HG02763 (cell line): ENCODE measurements around the gene ARL13A.
"Not testable (repeated sequence)": the region's sequence is repeated elsewhere in the genome, so short reads cannot be mapped to it uniquely, and the experiment has no call there.

Experiments used
- ATAC-seq: cut with Tn5 transposase; IDR thresholded peaks from one replicate; pipeline ENCODE4 v1.9.1; 2021; ENCODE audit warnings: mild to moderate bottlenecking, moderate library complexity; ENCODE audit not compliant: unreplicated experiment

Gene ARL13A

GRCh38 chrX:100984818-100985217 lies 15.3 kb downstream of the ARL13A start:
- ATAC-seq = no peak

DNA sequence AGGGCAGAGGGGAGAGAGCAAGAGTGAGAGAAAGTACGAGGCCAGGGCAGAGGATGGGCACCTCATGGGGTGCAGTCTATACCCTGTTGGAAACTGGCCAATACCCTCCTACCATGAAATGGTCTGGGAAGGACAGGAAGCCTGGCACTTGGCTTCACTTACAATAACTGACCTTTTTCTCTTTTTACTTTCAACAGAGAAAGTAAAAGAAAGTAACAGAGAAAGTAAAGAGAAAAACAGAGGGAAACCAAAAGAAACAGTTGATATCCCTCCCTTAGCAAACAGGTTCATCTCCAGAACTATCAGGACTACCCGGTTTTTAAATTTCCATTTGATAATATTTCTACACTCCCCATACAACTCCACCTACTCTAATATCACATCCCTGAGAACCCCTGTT lies 20.6 kb downstream of the ARL13A start:
- no peak for ATAC-seq

DNA sequence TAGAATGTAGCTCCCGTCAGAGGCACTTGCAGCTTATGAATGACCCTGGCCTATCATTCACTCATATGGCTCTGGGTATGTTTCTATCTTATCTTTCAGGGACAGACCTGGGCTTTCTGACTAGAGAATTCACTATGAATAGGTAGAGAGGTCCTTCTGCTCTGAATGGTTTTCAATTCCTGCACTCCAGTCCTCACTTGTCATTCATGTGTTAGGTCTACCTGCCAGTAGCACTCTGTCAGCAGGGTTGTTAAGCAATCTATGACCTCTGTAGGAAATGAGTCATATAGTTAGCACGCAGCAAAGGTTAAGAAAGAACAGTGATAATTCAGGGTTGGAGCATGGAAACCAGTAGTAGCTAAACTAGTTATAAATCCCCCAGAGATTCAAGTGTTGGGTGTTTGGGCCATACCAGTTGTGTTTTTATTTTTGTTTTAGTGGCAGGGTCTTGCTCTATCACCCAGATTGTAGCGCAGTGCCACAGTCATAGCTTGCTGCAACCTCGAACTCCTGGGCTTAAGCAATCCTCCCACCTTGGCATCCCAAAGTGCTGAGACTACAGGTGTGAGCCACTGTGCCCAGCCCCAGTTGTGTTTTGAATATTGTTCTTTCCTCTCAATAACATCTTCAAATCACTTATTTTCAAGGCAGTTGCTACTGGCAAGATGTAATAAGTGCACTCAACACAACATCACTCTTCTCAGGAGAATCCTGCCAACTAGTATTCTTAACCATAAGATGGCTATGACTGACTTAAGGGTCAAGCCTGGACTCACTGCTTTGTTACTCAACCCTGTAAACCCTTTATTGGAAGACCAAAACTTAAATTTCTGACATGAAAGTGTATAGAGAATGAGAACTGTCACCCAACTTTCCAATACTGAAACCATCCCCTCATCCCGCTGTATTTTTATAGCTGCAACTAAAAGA lies 25.1 kb downstream of the ARL13A start:
- ATAC-seq = no peak

- ATAC-seq = no peak
Observed at GRCh38 chrX:100995469-100995868, 26.0 kb downstream of the ARL13A start.

DNA sequence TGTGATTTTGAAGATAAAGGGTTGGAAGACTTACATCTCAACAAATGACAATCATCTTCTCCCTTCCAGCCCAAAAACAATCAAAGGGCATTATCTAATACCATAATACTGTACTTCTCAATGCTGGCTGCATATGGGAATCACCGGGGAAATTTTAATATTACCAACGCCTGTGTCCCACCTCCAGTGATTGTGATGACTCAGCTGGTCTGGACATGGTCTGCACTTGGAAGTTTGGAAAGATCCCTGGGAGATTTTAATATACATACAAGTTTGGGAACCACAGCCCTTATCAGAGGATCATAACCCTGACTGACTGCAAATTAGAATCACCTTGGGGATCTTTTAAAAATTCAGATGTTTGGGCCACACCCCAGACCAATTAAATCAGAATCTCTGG lies 29.9 kb downstream of the ARL13A start:
- ATAC-seq = no peak

GRCh38 chrX:101009090-101009489 lies 39.6 kb downstream of the ARL13A start:
- ATAC-seq = no peak

- not testable (repeated sequence) for ATAC-seq
Observed at GRCh38 chrX:101012031-101012430, 42.5 kb downstream of the ARL13A start.

GRCh38 chrX:101022020-101022419 lies 52.5 kb downstream of the ARL13A start:
- no peak for ATAC-seq

- ATAC-seq = no peak
Observed at GRCh38 chrX:101025126-101025525, 55.6 kb downstream of the ARL13A start.

GRCh38 chrX:101028562-101028961 lies 59.1 kb downstream of the ARL13A start:
- no peak for ATAC-seq

DNA sequence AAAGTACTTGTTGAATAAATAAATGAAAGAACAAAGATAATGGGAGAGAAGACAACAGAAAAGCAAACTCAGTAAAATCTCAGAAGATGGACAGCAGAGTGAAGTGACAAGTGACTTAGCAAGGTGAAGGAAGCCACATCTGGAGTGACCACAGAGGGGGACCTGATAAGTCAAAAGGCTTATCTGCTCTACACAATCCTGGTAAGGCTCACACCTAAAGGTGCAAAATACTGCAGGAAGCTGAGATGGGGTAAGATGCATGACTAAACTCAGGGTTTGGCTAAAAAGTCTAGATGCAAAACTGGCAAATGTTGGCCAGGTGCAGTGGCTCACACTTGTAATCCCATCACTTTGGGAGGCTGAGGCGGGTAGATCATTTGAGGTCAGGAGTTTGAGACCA lies 60.2 kb downstream of the ARL13A start:
- no peak for ATAC-seq

- ATAC-seq = no peak
Observed at GRCh38 chrX:101037231-101037630, 67.7 kb downstream of the ARL13A start.

GRCh38 chrX:101040197-101040596 lies 70.7 kb downstream of the ARL13A start:
- ATAC-seq = no peak
